GM12873 (cell line): ENCODE data around the gene LEUTX.

Experiments
- TF ChIP-seq, protein P1 (sequence below): IDR thresholded peaks from 2 replicates; pipeline ENCODE4 v1.5.1; 2012; ENCODE audit warnings: low read depth, mild to moderate bottlenecking, moderate library complexity, low read length, control low read depth; ENCODE audit not compliant: insufficient read depth; ENCODE audit errors: missing control alignments

Gene LEUTX

DNA sequence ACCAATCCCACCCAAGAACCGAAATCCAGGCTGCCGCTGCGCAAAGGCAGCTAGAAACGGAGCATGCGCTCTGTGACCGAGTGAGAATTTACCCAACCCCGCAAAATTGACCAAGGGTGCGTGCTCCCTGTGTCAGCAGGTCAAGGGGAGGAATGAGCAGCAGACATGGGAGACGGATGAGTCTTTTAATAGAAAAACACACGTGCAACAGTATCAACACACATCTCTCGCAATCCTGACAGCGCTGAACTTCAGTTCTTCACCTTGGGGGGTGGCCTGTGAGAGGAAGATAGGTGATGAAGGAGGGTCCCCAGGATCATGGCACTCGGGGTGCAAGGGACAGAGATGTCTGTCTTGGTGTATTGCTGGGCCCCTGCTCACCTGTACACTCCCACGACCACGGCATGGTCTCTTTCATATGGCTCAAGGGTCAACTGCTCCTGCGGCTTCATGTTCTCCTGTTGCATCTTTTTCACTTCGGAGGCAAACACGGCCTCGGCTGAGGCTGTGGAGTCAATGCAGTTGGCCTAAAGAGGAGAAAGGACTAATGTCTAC, 55.7 kb downstream of the LEUTX start:
- TF ChIP-seq, protein P1, sequence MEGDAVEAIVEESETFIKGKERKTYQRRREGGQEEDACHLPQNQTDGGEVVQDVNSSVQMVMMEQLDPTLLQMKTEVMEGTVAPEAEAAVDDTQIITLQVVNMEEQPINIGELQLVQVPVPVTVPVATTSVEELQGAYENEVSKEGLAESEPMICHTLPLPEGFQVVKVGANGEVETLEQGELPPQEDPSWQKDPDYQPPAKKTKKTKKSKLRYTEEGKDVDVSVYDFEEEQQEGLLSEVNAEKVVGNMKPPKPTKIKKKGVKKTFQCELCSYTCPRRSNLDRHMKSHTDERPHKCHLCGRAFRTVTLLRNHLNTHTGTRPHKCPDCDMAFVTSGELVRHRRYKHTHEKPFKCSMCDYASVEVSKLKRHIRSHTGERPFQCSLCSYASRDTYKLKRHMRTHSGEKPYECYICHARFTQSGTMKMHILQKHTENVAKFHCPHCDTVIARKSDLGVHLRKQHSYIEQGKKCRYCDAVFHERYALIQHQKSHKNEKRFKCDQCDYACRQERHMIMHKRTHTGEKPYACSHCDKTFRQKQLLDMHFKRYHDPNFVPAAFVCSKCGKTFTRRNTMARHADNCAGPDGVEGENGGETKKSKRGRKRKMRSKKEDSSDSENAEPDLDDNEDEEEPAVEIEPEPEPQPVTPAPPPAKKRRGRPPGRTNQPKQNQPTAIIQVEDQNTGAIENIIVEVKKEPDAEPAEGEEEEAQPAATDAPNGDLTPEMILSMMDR = no peak
